Measurements from ENCODE around the gene NDUFAB1. TPM values are rescaled to one million over a fixed set of nuclear protein-coding genes. Genes with fewer than 3 reads are reported as not detected.

NDUFAB1 gene
- total RNA-seq (10 to 100 TPM; 45.4 to 45.7 TPM), polyA plus RNA-seq (100 to 1,000 TPM; 197 to 241 TPM)

- POLR2A ChIA-PET (ENCODE audit: partially characterized antibody) = interaction anchor here (1.0 to 1.3 kb wide), 4 partner anchors 26 to 86 kb away, joined by 4 to 7 read pairs (median 4); partner anchors contain the start of genes DCTN5, EARS2, GGA2 and PALB2
- H3K27ac Mint-ChIP-seq = peak within 1 kb of the TSS; percentile 77 to 91 (median 89)
- Histone ChIP-seq H3K9me3 (ENCODE audit: control insufficient read depth in 1 of 2, low read length in 2 of 2) (no peaks in the 10 kb centered on the region), H3K4me3 (ENCODE audit: low read length in 2 of 2) (peak within 1 kb of the TSS; percentile 81 to 91), H3K36me3 (ENCODE audit: insufficient read depth, low read length) (peaks cover 11% of the 10 kb centered on the region), H3K27ac (ENCODE audit: low read depth, low read length) (peak within 1 kb of the TSS; percentile 84), H3K27me3 (ENCODE audit: insufficient read depth, low read length) (no peaks in the 10 kb centered on the region), H3K4me1 (ENCODE audit: insufficient read depth, low read length) (peaks cover 16% of the 10 kb centered on the region)
- intact Hi-C loops (cut with micrococcal nuclease) = loop anchor here (1.0 kb wide), 2 partner anchors 39 to 45 kb away; partner anchors contain the start of genes DCTN5, EARS2, PALB2 and UBFD1
- H3K9me3 Mint-ChIP-seq = no peaks in the 10 kb centered on the region
- H3K27me3 Mint-ChIP-seq = no peaks in the 10 kb centered on the region
- DNase-seq = peak; percentile 87 to 89 (median 88)
- peaks cover 15 to 22% of the 10 kb centered on the region in 2 donors for H3K36me3 Mint-ChIP-seq
- peaks cover 14 to 47% (median 28%) of the 10 kb centered on the region in 4 donors for H3K4me1 Mint-ChIP-seq
- CTCF ChIA-PET (ENCODE audit: partially characterized antibody) = interaction anchor here (0.7 to 3.0 kb wide), 15 partner anchors 9 to 160 kb away, joined by 3 to 11 read pairs (median 4); partner anchors contain the start of genes EARS2 and UBFD1
- peak within 1 kb of the TSS; percentile 79 to 90 (median 86) for H3K4me3 Mint-ChIP-seq
These were observed at the start of gene NDUFAB1 for GRCh38 chr16:23595951-23596720. TSS of gene NDUFAB1 (minus strand) at chr16:23596316. CDS start at chr16:23596290, 26 bp downstream.

GRCh38 chr16:23642246-23642774 lies 46.2 kb upstream of the NDUFAB1 start:
- Mint-ChIP-seq H3K36me3 (peaks cover 32 to 47% of the 10 kb centered on the region in 2 donors), H3K4me3 (peak overlapping the region; percentile 98 to 100 (median 99)), H3K9me3 (no peaks in the 10 kb centered on the region), H3K4me1 (peaks cover 29 to 57% (median 44%) of the 10 kb centered on the region in 4 donors), H3K27ac (peak overlapping the region; percentile 96 to 99 (median 98)), H3K27me3 (no peaks in the 10 kb centered on the region)
- H3K27ac ChIP-seq (ENCODE audit: low read depth, low read length) = peak overlapping the region; percentile 85
- intact Hi-C loops (cut with micrococcal nuclease) = no loop called here
- H3K36me3 ChIP-seq (ENCODE audit: insufficient read depth, low read length) = peaks cover 6% of the 10 kb centered on the region
- no peaks in the 10 kb centered on the region for H3K9me3 ChIP-seq (ENCODE audit: control insufficient read depth in 1 of 2, low read length in 2 of 2)
- no peaks in the 10 kb centered on the region for H3K27me3 ChIP-seq (ENCODE audit: insufficient read depth, low read length)
- H3K4me1 ChIP-seq (ENCODE audit: insufficient read depth, low read length) = peaks cover 20% of the 10 kb centered on the region
- CTCF ChIA-PET (ENCODE audit: partially characterized antibody) = interaction anchor here (0.6 kb wide), 1 partner anchor 371 kb away, joined by 3 read pairs; no protein-coding TSS in a partner anchor
- POLR2A ChIA-PET (ENCODE audit: partially characterized antibody) = interaction anchor here (1.1 to 1.8 kb wide), 3 partner anchors 36 to 85 kb away, joined by 4 to 7 read pairs (median 4); partner anchors contain the start of genes EARS2, NDUFAB1, PLK1 and UBFD1
- peak overlapping the region; percentile 82 to 100 for H3K4me3 ChIP-seq (ENCODE audit: low read length in 2 of 2)
- DNase-seq = peak in 1 of 5 donors; percentile 29

- no peaks in the 10 kb centered on the region for H3K9me3 Mint-ChIP-seq
- peaks cover 20% of the 10 kb centered on the region for H3K4me1 ChIP-seq (ENCODE audit: insufficient read depth, low read length)
- no peaks in the 10 kb centered on the region for H3K27me3 Mint-ChIP-seq
- H3K4me3 ChIP-seq (ENCODE audit: low read length in 2 of 2) = peak within 1 kb of the TSS; percentile 82 to 100
- H3K36me3 ChIP-seq (ENCODE audit: insufficient read depth, low read length) = peaks cover 6% of the 10 kb centered on the region
- H3K36me3 Mint-ChIP-seq = peaks cover 21 to 41% of the 10 kb centered on the region in 2 donors
- peak within 1 kb of the TSS; percentile 98 to 100 (median 99) for H3K4me3 Mint-ChIP-seq
- peak within 1 kb of the TSS; percentile 85 for H3K27ac ChIP-seq (ENCODE audit: low read depth, low read length)
- ChIA-PET POLR2A (ENCODE audit: partially characterized antibody) (interaction anchor here (1.1 to 1.8 kb wide), 2 partner anchors 44 to 84 kb away, joined by 4 to 7 read pairs; partner anchors contain the start of genes EARS2, NDUFAB1 and UBFD1), CTCF (ENCODE audit: partially characterized antibody) (interaction anchor here (1.0 kb wide), 1 partner anchor 37 kb away, joined by 3 read pairs; no protein-coding TSS in a partner anchor)
- intact Hi-C loops (cut with micrococcal nuclease) = loop anchor here (1.0 kb wide), 3 partner anchors 45 to 898 kb away; partner anchors contain the start of genes EARS2, NDUFAB1, RBBP6 and UBFD1
- no peaks in the 10 kb centered on the region for H3K27me3 ChIP-seq (ENCODE audit: insufficient read depth, low read length)
- peaks cover 24 to 49% (median 37%) of the 10 kb centered on the region in 4 donors for H3K4me1 Mint-ChIP-seq
- no peaks in the 10 kb centered on the region for H3K9me3 ChIP-seq (ENCODE audit: control insufficient read depth in 1 of 2, low read length in 2 of 2)
- DNase-seq = peak; percentile 78 to 86 (median 80)
- peak within 1 kb of the TSS; percentile 96 to 99 (median 98) for H3K27ac Mint-ChIP-seq
These were observed 45.0 kb upstream of the NDUFAB1 start, which contains the start of the genes DCTN5 and PALB2 for GRCh38 chr16:23640931-23641765. TSS of gene DCTN5 (plus strand) at chr16:23641466. CDS start at chr16:23641543, 77 bp downstream. TSS of gene PALB2 (minus strand) at chr16:23641310. CDS start at chr16:23641157, 153 bp downstream.

- Histone ChIP-seq H3K36me3 (ENCODE audit: insufficient read depth, low read length) (peaks cover 7% of the 10 kb centered on the region), H3K4me3 (ENCODE audit: low read length in 2 of 2) (peak overlapping the region; percentile 82 to 100), H3K27me3 (ENCODE audit: insufficient read depth, low read length) (no peaks in the 10 kb centered on the region), H3K9me3 (ENCODE audit: control insufficient read depth in 1 of 2, low read length in 2 of 2) (no peaks in the 10 kb centered on the region), H3K27ac (ENCODE audit: low read depth, low read length) (peak overlapping the region; percentile 85), H3K4me1 (ENCODE audit: insufficient read depth, low read length) (peaks cover 20% of the 10 kb centered on the region)
- peak in 2 of 5 donors; percentile 2 for DNase-seq
- peaks cover 21 to 41% of the 10 kb centered on the region in 2 donors for H3K36me3 Mint-ChIP-seq
- ChIA-PET POLR2A (ENCODE audit: partially characterized antibody) (interaction anchor here (1.8 kb wide), 1 partner anchor 44 kb away, joined by 7 read pairs; the partner anchor contains the start of gene NDUFAB1), CTCF (ENCODE audit: partially characterized antibody) (interaction anchor here (1.0 kb wide), 1 partner anchor 37 kb away, joined by 3 read pairs; no protein-coding TSS in a partner anchor)
- peak overlapping the region; percentile 92 to 99 (median 96) for H3K27ac Mint-ChIP-seq
- H3K27me3 Mint-ChIP-seq = no peaks in the 10 kb centered on the region
- no peaks in the 10 kb centered on the region for H3K9me3 Mint-ChIP-seq
- peaks cover 19 to 43% (median 32%) of the 10 kb centered on the region in 4 donors for H3K4me1 Mint-ChIP-seq
- peak overlapping the region; percentile 98 to 100 (median 99) for H3K4me3 Mint-ChIP-seq
- intact Hi-C loops (cut with micrococcal nuclease) = no loop called here
These were observed 44.5 kb upstream of the NDUFAB1 start for GRCh38 chr16:23640615-23640930.

GRCh38 chr16:23635958-23636357 lies 39.8 kb upstream of the NDUFAB1 start:
- Mint-ChIP-seq H3K36me3 (peaks cover 21 to 41% of the 10 kb centered on the region in 2 donors), H3K4me3 (no peak overlapping the region), H3K27me3 (no peaks in the 10 kb centered on the region), H3K4me1 (peaks cover 9 to 25% (median 14%) of the 10 kb centered on the region in 4 donors), H3K27ac (peak overlapping the region in 2 of 7 donors; percentile 26 to 31), H3K9me3 (no peaks in the 10 kb centered on the region)
- Histone ChIP-seq H3K27me3 (ENCODE audit: insufficient read depth, low read length) (no peaks in the 10 kb centered on the region), H3K9me3 (ENCODE audit: control insufficient read depth in 1 of 2, low read length in 2 of 2) (no peaks in the 10 kb centered on the region), H3K36me3 (ENCODE audit: insufficient read depth, low read length) (peaks cover 9% of the 10 kb centered on the region), H3K4me3 (ENCODE audit: low read length in 2 of 2) (no peak overlapping the region), H3K27ac (ENCODE audit: low read depth, low read length) (no peak overlapping the region), H3K4me1 (ENCODE audit: insufficient read depth, low read length) (peaks cover 10% of the 10 kb centered on the region)
- ChIA-PET CTCF (ENCODE audit: partially characterized antibody) (no interaction called here), POLR2A (ENCODE audit: partially characterized antibody) (no interaction called here)
- DNase-seq = no peak
- intact Hi-C loops (cut with micrococcal nuclease) = no loop called here

GRCh38 chr16:23634461-23635036 lies 38.4 kb upstream of the NDUFAB1 start:
- Histone ChIP-seq H3K27me3 (ENCODE audit: insufficient read depth, low read length) (no peaks in the 10 kb centered on the region), H3K4me3 (ENCODE audit: low read length in 2 of 2) (no peak overlapping the region), H3K27ac (ENCODE audit: low read depth, low read length) (no peak overlapping the region), H3K9me3 (ENCODE audit: control insufficient read depth in 1 of 2, low read length in 2 of 2) (no peaks in the 10 kb centered on the region), H3K4me1 (ENCODE audit: insufficient read depth, low read length) (no peaks in the 10 kb centered on the region), H3K36me3 (ENCODE audit: insufficient read depth, low read length) (peaks cover 16% of the 10 kb centered on the region)
- ChIA-PET CTCF (ENCODE audit: partially characterized antibody) (no interaction called here), POLR2A (ENCODE audit: partially characterized antibody) (no interaction called here)
- no peaks in the 10 kb centered on the region for H3K9me3 Mint-ChIP-seq
- H3K27ac Mint-ChIP-seq = peak overlapping the region in 2 of 7 donors; percentile 23 to 37
- intact Hi-C loops (cut with micrococcal nuclease) = no loop called here
- DNase-seq = peak in 1 of 5 donors; percentile 25
- no peak overlapping the region for H3K4me3 Mint-ChIP-seq
- peaks cover 25 to 41% of the 10 kb centered on the region in 2 donors for H3K36me3 Mint-ChIP-seq
- H3K4me1 Mint-ChIP-seq = peaks cover 2 to 14% (median 4%) of the 10 kb centered on the region in 4 donors
- no peaks in the 10 kb centered on the region for H3K27me3 Mint-ChIP-seq

Data from CD4-positive, alpha-beta memory T cell (primary cell).